NB4 (cell line): ENCODE results near the gene C8B.

ENCODE experiments used
- DNase-seq: peaks from one replicate; pipeline ENCODE4 v3.0.0; 2010; ENCODE audit warnings: low read depth
- H3K4me3 ChIP-seq: one replicate; pipeline ENCODE4 v1.5.1; 2011; ENCODE audit warnings: mild to moderate bottlenecking, low read depth, low read length, moderate library complexity
- CTCF ChIP-seq: IDR thresholded peaks from one replicate; pipeline ENCODE4 v1.5.1; 2012; ENCODE audit warnings: low read depth, low read length
- MAX ChIP-seq: IDR thresholded peaks from 2 replicates; pipeline ENCODE4 v1.6.1; 2011; ENCODE audit warnings: low read depth, low read length
- MYC ChIP-seq: IDR thresholded peaks from 2 replicates; pipeline ENCODE4 v1.6.1; 2011; ENCODE audit warnings: low read depth, low read length
- POLR2A ChIP-seq: IDR thresholded peaks from 2 replicates; pipeline ENCODE4 v1.6.1; 2011; ENCODE audit warnings: mild to moderate bottlenecking; ENCODE audit not compliant: insufficient read length; ENCODE audit errors: extremely low read depth

Gene C8B

GRCh38 chr1:56939209-56939608 is 26.6 kb downstream of the C8B start:
- no peak for DNase-seq
- H3K4me3 ChIP-seq: no peak overlapping the region
- TF ChIP-seq CTCF (no peak), MYC (no peak), MAX (no peak), POLR2A (no peak)

- no peak for TF ChIP-seq POLR2A
- TF ChIP-seq CTCF: no peak
- TF ChIP-seq MYC: no peak
- TF ChIP-seq MAX: no peak
- DNase-seq: no peak
- no peak overlapping the region for H3K4me3 ChIP-seq
These were observed 27.2 kb downstream of the C8B start for GRCh38 chr1:56938646-56939045.

GRCh38 chr1:56934430-56935060 is 31.3 kb downstream of the C8B start:
- H3K4me3 ChIP-seq: no peak overlapping the region
- TF ChIP-seq POLR2A (no peak), CTCF (no peak), MAX (no peak), MYC (no peak)
- DNase-seq: no peak

- no peak overlapping the region for H3K4me3 ChIP-seq
- no peak for DNase-seq
- TF ChIP-seq POLR2A: no peak
These were observed 32.2 kb downstream of the C8B start for GRCh38 chr1:56933606-56934005.

- no peak for DNase-seq
- H3K4me3 ChIP-seq: no peak overlapping the region
- no peak for TF ChIP-seq MAX
- TF ChIP-seq CTCF: no peak
- no peak for TF ChIP-seq MYC
- no peak for TF ChIP-seq POLR2A
These were observed 32.7 kb downstream of the C8B start for GRCh38 chr1:56933161-56933560.

GRCh38 chr1:56931686-56932085 is 34.1 kb downstream of the C8B start:
- TF ChIP-seq MYC (no peak), CTCF (no peak), POLR2A (no peak), MAX (no peak)
- DNase-seq: no peak
- no peak overlapping the region for H3K4me3 ChIP-seq
